Activated T-cell treated with anti-CD3 and anti-CD28 coated beads, Interleukin-2, amount 50 U/mL, for 1 hour (primary cell): ENCODE measurements around the gene CHST8.
A peak's percentile ranks its signal among the peaks of the same experiment; 100 is the strongest.

Experiments used
- DNase-seq: peaks from one replicate; pipeline ENCODE4 v3.0.0-alpha.2; 2020

The CHST8 gene

GRCh38 chr19:33773704-33774624 lies 152.2 kb downstream of the CHST8 start:
- no peak for DNase-seq

GRCh38 chr19:33774751-33775150 lies 153.0 kb downstream of the CHST8 start:
- DNase-seq = no peak

GRCh38 chr19:33775731-33776487 lies 154.2 kb downstream of the CHST8 start:
- no peak for DNase-seq

- no peak for DNase-seq
Observed at GRCh38 chr19:33777351-33777750, 155.6 kb downstream of the CHST8 start.

GRCh38 chr19:33777753-33778088 lies 156.0 kb downstream of the CHST8 start:
- DNase-seq = no peak

- DNase-seq = peak; percentile 91
Observed at GRCh38 chr19:33778089-33778791, 156.5 kb downstream of the CHST8 start.

GRCh38 chr19:33779849-33780248 lies 158.1 kb downstream of the CHST8 start:
- DNase-seq = no peak

- no peak for DNase-seq
Observed at GRCh38 chr19:33780251-33780650, 158.5 kb downstream of the CHST8 start.

- DNase-seq = no peak
Observed at GRCh38 chr19:33780746-33781145, 159.0 kb downstream of the CHST8 start.

GRCh38 chr19:33781415-33781935 lies 159.7 kb downstream of the CHST8 start:
- no peak for DNase-seq

GRCh38 chr19:33781996-33782395 lies 160.2 kb downstream of the CHST8 start:
- no peak for DNase-seq

GRCh38 chr19:33784432-33784831 lies 162.7 kb downstream of the CHST8 start:
- no peak for DNase-seq

- DNase-seq = no peak
Observed at GRCh38 chr19:33785795-33786194, 164.0 kb downstream of the CHST8 start.

- no peak for DNase-seq
Observed at GRCh38 chr19:33788676-33789075, 166.9 kb downstream of the CHST8 start.

GRCh38 chr19:33789344-33789743 lies 167.6 kb downstream of the CHST8 start:
- DNase-seq = no peak

GRCh38 chr19:33794683-33795369 lies 173.1 kb downstream of the CHST8 start:
- no peak for DNase-seq

- DNase-seq = peak; percentile 46
Observed at GRCh38 chr19:33795370-33796163, 173.8 kb downstream of the CHST8 start.

GRCh38 chr19:33796164-33796875 lies 174.6 kb downstream of the CHST8 start, which contains the start of gene KCTD15:
Gene KCTD15 (plus strand): TSS chr19:33796870. CDS start chr19:33800455, 3,585 bp downstream.
- peak; percentile 27 for DNase-seq

- no peak for DNase-seq
Observed at GRCh38 chr19:33797802-33798671, 176.3 kb downstream of the CHST8 start.

GRCh38 chr19:33798681-33799111 lies 176.9 kb downstream of the CHST8 start:
- no peak for DNase-seq
